ENCODE data around the gene KCNE5. TPM values are rescaled to one million over a fixed set of nuclear protein-coding genes. Genes with fewer than 3 reads are reported as not detected.
A peak's percentile ranks its signal among the peaks of the same experiment; 100 is the strongest.
"Not testable (repeated sequence)": the region's sequence is repeated elsewhere in the genome, so short reads cannot be mapped to it uniquely, and the experiment has no call there.

Gene KCNE5
- total and polyA plus RNA-seq, 2 donors from 2014 or later: 0.44 TPM; not detected in 1

GRCh38 chrX:109667986-109668385, 43.0 kb upstream of the KCNE5 start:
- no peak overlapping the region for H3K27ac ChIP-seq (ENCODE audit: low read depth in 2 of 2, low read length in 2 of 2)
- no peaks in the 10 kb centered on the region for H3K9me3 ChIP-seq (ENCODE audit: control insufficient read depth in 2 of 3, insufficient read depth in 1 of 3, low read length in 3 of 3)
- no peak overlapping the region for H3K4me3 ChIP-seq (ENCODE audit: low read length in 3 of 3)
- FAIRE-seq (no peak), DNase-seq (no peak)
- peaks cover 0 to 4% (median 0%) of the 10 kb centered on the region in 3 donors for H3K36me3 ChIP-seq (ENCODE audit: control insufficient read depth in 2 of 3, insufficient read depth in 3 of 3, low read length in 3 of 3)
- intact Hi-C loops (cut with DNase I): no loop called here
- no peak for TF ChIP-seq CTCF (IDR thresholded peaks at IDR 0.05; ENCODE audit: borderline replicate concordance, extremely low read depth, insufficient read depth)
- H3K4me1 ChIP-seq (ENCODE audit: control insufficient read depth in 2 of 3, insufficient read depth in 2 of 3, low read depth in 1 of 3, low read length in 3 of 3): no peaks in the 10 kb centered on the region
- peaks cover 2% of the 10 kb centered on the region for H3K27me3 ChIP-seq (ENCODE audit: control insufficient read depth, insufficient read depth, low read length)
- H3K9ac ChIP-seq (ENCODE audit: low read length in 3 of 3): no peak overlapping the region

- peaks cover 3 to 10% (median 4%) of the 10 kb centered on the region in 3 donors for H3K36me3 ChIP-seq (ENCODE audit: control insufficient read depth in 2 of 3, insufficient read depth in 3 of 3, low read length in 3 of 3)
- no peaks in the 10 kb centered on the region for H3K9me3 ChIP-seq (ENCODE audit: control insufficient read depth in 2 of 3, insufficient read depth in 1 of 3, low read length in 3 of 3)
- H3K4me3 ChIP-seq (ENCODE audit: low read length in 3 of 3): no peak overlapping the region
- no peak for TF ChIP-seq CTCF (IDR thresholded peaks at IDR 0.05; ENCODE audit: borderline replicate concordance, extremely low read depth, insufficient read depth)
- H3K27ac ChIP-seq (ENCODE audit: low read depth in 2 of 2, low read length in 2 of 2): no peak overlapping the region
- intact Hi-C loops (cut with DNase I): no loop called here
- DNase-seq (no peak), FAIRE-seq (peak; percentile 44)
- no peak overlapping the region for H3K9ac ChIP-seq (ENCODE audit: low read length in 3 of 3)
- H3K27me3 ChIP-seq (ENCODE audit: control insufficient read depth, insufficient read depth, low read length): no peaks in the 10 kb centered on the region
- no peaks in the 10 kb centered on the region for H3K4me1 ChIP-seq (ENCODE audit: control insufficient read depth in 2 of 3, insufficient read depth in 2 of 3, low read depth in 1 of 3, low read length in 3 of 3)
Observed at GRCh38 chrX:109660435-109661143, 35.6 kb upstream of the KCNE5 start.

- intact Hi-C loops (cut with DNase I): no loop called here
- Histone ChIP-seq H3K27ac (ENCODE audit: low read depth in 2 of 2, low read length in 2 of 2) (no peak overlapping the region), H3K4me3 (ENCODE audit: low read length in 3 of 3) (no peak overlapping the region), H3K4me1 (ENCODE audit: control insufficient read depth in 2 of 3, insufficient read depth in 2 of 3, low read depth in 1 of 3, low read length in 3 of 3) (no peaks in the 10 kb centered on the region), H3K27me3 (ENCODE audit: control insufficient read depth, insufficient read depth, low read length) (no peaks in the 10 kb centered on the region), H3K9me3 (ENCODE audit: control insufficient read depth in 2 of 3, insufficient read depth in 1 of 3, low read length in 3 of 3) (no peaks in the 10 kb centered on the region), H3K36me3 (ENCODE audit: control insufficient read depth in 2 of 3, insufficient read depth in 3 of 3, low read length in 3 of 3) (peaks cover 3 to 6% (median 4%) of the 10 kb centered on the region in 3 donors), H3K9ac (ENCODE audit: low read length in 3 of 3) (no peak overlapping the region)
- TF ChIP-seq CTCF (IDR thresholded peaks at IDR 0.05; ENCODE audit: borderline replicate concordance, extremely low read depth, insufficient read depth): no peak
- FAIRE-seq (no peak), DNase-seq (no peak)
Observed at GRCh38 chrX:109658391-109658790, 33.4 kb upstream of the KCNE5 start.

GRCh38 chrX:109657364-109657763, 32.4 kb upstream of the KCNE5 start:
- H3K9me3 ChIP-seq (ENCODE audit: control insufficient read depth in 2 of 3, insufficient read depth in 1 of 3, low read length in 3 of 3); DNase-seq; H3K4me3 ChIP-seq (ENCODE audit: low read length in 3 of 3); FAIRE-seq; H3K4me1 ChIP-seq (ENCODE audit: control insufficient read depth in 2 of 3, insufficient read depth in 2 of 3, low read depth in 1 of 3, low read length in 3 of 3); H3K9ac ChIP-seq (ENCODE audit: low read length in 3 of 3); H3K36me3 ChIP-seq (ENCODE audit: control insufficient read depth in 2 of 3, insufficient read depth in 3 of 3, low read length in 3 of 3); H3K27me3 ChIP-seq (ENCODE audit: control insufficient read depth, insufficient read depth, low read length); H3K27ac ChIP-seq (ENCODE audit: low read depth in 2 of 2, low read length in 2 of 2); intact Hi-C loops (cut with DNase I): not testable (repeated sequence)
